SHP77 treated with DMSO at 0.1 percent for 48 hours (cell line): ENCODE measurements around the gene THBD.

ENCODE experiments used
- DNase-seq: peaks from one replicate; lab custom pipeline; 2025; lab: John Stamatoyannopoulos, UW

Gene THBD

DNA sequence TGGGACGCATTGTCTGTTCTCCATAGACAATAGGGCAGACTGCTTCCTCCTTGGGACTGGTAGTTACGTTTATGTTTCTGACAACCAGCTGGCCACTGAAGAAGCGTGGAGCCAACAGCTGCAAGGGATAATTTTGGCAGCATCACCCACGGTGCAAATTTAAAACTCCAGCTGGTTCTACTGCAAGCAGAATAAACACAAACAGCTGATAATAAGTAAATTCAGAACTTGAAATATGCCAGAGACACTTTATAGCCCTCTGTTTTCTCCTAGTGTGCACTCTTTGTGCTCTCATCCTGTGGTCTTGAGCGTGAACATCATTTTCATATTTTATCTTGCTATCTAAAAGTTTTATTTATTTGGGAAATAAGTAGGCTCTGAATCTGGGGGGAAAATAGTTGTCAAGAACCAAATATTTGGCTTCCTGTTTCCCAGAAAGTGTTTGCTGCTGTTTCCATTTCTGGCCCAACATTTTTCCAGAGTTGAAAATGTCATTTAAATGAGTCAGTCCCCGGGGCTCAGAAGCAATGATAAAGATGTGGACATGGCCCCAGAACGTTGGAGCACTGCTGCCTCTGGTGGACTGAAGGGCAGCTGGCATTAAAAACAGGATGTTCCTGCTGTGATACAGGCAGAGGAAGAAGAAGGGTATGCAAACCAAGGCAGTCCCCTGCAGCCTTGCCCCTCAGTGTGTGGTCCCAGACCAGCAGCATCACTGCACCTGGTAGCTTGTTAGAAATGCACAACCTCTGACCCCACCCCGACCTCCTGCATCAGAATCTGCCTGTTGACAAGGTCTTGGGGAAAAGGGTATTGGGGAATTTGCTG is 12.5 kb upstream of the THBD start:
- peak; percentile 68 for DNase-seq

DNA sequence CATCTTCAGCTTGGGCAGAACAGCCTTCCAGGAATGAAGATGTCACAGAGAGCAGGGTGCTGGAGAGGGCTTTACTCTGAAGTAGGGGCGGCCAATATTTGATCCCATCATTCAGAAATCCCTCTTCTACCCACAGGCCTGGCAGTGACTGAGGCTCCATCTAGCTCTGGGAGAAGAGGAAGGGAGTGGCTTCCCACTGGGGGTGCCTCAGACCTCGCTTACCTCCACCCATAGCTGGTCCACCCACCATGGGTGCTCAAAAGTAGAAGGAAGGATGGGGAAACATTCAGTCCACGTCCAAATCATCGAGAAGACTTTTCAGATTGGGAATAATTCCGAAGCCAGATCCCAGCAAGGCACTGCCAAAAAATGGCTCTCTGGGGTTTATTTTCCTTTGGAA is 11.8 kb upstream of the THBD start:
- DNase-seq, result no peak

DNA sequence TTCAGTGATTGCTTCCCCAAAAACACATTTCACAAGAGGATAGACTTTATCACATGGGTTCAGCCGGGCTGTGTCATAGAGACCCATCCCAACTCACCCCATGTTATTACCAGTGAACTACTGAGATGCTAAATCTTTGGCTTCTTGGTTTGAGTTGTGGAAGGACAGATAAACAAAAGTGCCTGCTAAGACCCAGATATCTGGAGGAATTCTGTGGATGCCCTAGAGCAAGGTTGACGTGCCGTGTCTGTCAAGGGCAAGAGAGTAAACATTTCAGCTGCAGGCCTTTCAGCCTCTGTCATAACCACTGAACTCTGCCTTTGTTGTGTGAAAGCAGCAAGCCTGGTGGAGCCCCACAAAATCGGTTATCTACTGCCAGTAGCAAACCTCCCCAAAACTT is 11.2 kb upstream of the THBD start:
- no peak for DNase-seq

DNA sequence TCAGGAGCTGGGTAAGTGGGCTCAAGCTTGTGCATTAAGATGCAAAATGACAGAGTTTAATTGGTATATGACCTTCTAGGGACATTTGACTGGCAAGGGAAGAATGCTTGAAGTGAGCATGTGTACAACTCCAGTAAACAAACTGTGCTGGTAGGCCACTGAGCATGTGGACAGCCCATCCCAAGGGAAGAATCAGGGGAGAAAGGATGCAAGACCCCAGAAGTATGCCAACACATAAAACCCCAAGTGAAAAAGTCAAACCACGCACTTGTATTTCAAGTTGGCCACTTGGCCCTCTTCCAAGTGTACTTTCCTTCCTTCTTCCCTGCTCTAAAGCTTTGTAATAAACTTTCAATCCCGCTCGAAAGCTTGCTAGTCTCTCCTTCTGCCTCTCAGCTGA is 10.4 kb upstream of the THBD start:
- DNase-seq, result no peak

DNA sequence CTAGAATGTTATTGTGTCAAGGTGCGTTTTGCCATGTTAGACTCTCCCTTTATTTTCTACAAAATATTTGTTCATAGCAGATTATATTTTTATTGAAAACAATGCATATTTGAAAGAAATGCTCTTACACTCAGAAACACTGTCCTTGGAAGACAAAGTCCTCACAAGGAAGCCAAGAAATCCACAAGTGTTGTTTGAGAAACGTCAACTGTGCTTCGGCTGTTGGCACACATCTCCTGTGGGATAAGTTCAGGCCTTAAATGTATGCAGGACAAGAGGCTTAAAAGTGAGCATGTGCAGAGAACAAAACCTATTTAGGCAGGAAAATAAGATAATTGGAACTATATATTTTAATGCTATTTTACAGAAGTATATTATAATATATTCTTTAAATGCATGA is 9.5 kb upstream of the THBD start:
- no peak for DNase-seq

GRCh38 chr20:23058240-23058639 is 8.8 kb upstream of the THBD start:
- no peak for DNase-seq

- DNase-seq, result no peak
These were observed 3.4 kb upstream of the THBD start for GRCh38 chr20:23052904-23053303.

GRCh38 chr20:23050847-23051627 is 1.6 kb upstream of the THBD start:
- DNase-seq, result no peak

- DNase-seq, result no peak
These were observed 785 bp upstream of the THBD start for GRCh38 chr20:23050076-23050838.

DNA sequence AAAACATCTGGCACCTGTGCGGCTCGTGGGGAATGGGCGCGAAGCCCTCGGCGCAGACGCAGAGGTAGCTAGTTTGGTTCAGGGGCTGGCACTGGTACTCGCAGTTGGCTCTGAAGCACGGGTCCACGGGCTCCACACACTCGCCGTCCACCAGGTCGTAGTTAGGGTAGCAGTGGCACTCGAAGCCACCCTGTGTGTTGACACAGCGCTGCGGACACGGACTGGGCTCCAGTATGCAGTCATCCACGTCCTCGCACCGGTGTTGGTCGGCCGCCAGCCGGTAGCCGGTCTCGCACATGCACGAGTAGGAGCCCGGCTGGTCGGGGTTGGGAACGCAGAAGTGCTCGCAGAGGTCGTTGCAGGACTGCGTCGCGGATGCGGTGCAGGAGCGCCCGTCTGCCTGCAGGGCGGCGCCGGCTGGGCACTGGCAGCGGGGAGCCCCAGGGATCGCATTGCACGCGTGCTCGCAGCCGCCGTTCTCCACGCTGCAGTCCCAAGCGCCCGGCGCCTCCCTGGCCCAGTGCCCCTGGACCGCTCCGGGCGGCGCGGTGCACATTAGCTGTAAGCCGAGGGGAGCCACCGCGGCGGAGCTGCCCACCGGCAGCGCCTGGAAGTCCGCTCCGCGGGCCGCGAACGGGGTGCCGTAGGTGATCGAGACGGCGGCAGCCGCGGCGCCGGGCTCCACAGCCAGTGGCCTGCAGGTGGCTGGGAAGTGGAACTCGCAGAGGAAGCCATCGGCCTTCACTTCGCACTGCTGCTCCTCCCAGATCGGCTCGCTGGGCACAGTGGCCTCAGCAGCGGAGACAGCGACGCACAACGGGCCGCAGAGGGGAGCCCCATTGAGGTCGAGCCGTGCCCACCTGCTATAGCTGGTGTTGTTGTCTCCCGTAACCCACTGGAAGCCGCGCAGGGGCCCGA is 930 bp downstream of the THBD start:
- no peak for DNase-seq

GRCh38 chr20:23047738-23048214 is 1.7 kb downstream of the THBD start:
- no peak for DNase-seq

DNA sequence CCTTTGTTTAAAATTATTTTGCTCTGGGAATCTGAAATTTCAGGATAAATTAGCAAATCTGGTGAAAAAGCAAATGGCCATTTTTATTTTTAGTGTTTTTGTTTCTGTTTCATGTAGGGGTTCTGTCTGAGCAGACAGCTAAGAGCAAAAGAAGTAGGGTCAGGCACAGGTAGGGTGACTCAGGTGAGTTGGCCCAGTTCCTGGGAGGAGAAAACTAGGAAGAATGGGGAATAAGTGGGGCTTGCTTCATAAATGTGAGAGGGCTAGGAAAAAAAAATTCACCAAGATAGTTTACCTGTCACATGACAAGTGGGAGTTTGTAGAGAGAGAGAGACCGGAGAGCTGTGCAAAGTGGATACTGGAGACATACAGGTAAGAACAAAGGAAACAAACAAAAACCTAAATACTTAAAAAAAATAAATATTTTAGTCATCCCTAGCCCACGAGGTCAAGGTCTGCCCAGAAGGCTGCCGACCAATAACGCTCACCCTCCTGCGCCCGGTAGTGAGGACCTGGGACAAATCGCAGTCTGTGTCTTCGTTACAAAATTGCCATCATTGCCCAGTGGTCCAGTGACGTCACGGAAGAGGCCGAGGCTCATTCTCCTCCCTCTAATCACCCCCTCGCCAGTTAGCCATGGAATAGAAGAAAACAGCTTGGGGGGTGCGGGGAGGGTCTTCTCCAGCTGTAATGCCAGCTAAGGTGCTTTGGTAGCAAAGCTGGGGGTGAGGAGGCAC is 2.3 kb downstream of the THBD start:
- DNase-seq, result no peak

DNA sequence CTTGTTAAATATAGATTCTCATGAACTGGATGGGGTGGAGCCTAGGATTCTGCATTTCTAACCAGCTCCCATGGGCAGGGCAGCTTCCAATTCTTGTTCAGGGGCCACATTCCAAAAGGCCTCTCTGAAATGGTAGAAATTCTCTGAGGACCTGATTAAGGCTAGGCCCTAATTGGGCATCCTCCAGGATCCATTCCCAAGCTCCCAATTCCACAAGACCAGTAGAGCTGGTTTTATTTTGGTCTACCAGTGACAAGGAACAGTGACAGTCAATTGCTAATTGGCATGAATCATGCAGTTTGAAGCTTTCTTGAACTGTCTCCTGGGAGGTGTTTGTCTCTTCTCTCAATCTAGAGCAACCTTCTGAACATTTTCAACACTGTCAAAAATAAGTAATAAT is 3.0 kb downstream of the THBD start:
- DNase-seq, result no peak

DNA sequence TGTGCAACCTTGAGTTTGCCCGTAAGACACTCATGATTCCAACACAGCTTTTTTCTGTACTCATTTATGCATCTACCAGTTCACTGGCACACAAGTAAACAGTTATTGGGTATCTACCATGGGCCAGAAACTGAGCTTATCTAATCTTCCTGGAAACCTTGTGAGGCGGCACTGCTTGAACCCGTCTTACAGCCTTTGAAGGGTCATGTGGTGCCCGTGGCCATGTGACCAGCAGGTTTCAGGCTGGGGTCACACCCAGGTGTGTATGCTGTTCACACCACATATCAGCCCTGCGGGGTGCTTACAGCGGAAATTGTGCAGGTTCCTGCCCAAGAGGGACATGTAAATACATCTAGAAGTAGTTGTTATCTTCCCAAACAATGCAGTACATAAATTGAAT is 6.1 kb downstream of the THBD start:
- DNase-seq, result no peak

DNA sequence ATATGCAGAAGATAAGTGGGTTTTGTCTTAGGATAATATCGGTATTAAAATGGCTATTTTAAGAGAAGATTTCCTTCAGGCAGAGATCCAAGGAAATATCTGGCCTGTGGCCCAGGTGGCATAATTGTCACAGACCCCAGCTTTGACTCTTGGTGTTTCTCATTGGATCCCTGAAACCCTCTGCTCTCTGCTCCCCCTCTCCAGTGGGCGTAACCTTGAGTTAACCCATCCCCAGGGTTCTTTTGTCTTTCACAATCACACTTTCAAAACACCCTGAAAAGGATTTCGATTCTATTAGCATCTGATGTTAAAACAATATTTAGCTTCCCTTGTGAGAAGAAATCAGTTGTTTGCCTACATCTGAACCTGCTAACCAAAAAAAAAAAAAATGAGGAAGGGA is 7.2 kb downstream of the THBD start:
- DNase-seq, result no peak

DNA sequence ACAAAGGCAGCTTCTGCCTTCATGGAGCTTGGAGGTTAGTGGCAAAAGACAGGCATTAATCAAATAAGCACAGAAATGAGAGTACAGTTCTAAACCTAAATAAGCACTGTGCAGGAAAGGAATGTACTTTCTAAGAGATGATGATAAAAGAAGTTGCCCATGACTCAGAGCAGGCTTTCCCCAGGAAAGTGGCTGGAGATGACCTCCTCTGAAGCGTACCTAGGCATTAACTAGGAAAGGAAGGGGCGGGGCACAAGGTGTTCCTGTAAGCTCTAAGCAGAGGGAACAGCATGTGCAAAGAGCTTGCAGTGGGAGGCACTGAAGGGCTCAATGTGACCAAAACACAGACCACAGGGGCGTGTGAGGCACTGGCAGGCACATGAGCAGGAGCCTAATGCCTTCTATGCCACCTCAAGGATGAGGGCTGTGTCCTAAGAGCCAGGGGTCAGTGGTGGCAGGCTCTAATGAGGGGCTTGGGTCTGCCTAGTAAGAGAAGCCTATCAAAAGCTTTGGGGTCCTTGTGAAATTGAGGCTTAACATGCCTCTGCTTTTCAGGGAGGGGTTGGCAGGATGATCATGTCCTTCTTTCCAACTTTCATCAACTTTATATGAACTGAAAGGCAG is 9.5 kb downstream of the THBD start:
- no peak for DNase-seq

DNA sequence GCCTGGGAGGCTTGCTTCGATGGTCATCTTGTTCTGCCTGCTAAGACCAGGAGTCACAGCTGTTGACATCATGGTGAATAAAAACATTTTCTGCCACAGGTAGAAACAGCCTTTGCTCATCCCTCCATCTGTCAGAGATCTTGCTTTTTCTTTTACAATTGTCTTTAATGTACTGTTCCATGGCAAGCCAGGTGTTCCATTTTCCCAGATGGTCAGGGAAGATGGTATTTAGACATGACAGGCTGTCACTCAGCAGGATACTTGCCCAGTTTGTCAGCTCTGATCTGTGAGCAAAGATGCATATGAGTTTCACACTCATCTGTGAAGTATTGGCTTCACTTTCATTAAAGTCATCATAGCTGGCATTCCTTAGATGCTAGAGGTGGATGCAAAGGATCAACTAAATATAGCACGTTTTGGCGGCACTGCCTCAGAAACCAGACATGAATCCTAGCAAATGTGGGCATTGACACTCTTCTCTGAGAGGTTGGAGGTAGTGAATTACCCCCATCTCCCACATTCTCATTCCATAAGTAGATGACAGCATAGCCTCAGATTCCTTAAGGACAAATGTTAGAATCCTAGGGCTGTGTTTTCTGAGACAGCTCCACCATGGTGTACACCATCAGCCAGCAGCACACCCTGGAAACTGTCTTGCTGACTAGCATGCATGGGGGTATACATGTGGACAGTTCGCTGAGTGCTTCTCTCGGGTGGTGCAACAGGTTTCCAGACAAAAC is 10.2 kb downstream of the THBD start:
- no peak for DNase-seq

GRCh38 chr20:23037017-23037481 is 12.4 kb downstream of the THBD start:
- no peak for DNase-seq

DNA sequence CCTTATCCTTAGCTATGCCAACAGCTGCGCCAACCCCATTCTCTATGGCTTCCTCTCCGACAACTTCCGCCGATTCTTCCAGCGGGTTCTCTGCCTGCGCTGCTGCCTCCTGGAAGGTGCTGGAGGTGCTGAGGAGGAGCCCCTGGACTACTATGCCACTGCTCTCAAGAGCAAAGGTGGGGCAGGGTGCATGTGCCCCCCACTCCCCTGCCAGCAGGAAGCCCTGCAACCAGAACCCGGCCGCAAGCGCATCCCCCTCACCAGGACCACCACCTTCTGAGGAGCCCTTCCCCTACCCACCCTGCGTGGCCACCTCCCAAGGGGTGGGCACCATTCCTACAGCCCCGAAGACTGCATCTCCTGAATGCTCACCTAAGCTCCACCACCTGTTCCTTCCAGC is 13.1 kb downstream of the THBD start:
- DNase-seq, result no peak

DNA sequence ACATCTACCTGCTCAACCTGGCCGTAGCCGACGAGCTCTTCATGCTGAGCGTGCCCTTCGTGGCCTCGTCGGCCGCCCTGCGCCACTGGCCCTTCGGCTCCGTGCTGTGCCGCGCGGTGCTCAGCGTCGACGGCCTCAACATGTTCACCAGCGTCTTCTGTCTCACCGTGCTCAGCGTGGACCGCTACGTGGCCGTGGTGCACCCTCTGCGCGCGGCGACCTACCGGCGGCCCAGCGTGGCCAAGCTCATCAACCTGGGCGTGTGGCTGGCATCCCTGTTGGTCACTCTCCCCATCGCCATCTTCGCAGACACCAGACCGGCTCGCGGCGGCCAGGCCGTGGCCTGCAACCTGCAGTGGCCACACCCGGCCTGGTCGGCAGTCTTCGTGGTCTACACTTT is 13.7 kb downstream of the THBD start:
- no peak for DNase-seq
